Transverse colon (tissue), 4 donors: Measurements from ENCODE around the gene PLXNC1. TPM values are rescaled to one million over a fixed set of nuclear protein-coding genes. Genes with fewer than 3 reads are reported as not detected.

Experiments used
- DNase-seq: peaks from one replicate; pipeline ENCODE4 v3.0.0-alpha.2; 2019
- H3K27ac ChIP-seq, 4 donors: fragments of 200-600 bp; sonication (generic); 2 replicates each; pipeline ENCODE4 v1.5.1; 2016 to 2018; ENCODE audit warnings: inconsistent platforms in 4 of 4
- H3K27me3 ChIP-seq: fragments of 200-600 bp; sonication (generic); 2 replicates; pipeline ENCODE4 v1.5.1; 2017; ENCODE audit warnings: inconsistent platforms
- H3K36me3 ChIP-seq, 4 donors: fragments of 200-600 bp; sonication (generic); 2 replicates each; pipeline ENCODE4 v1.5.1; 2017 to 2019; ENCODE audit warnings: inconsistent platforms in 4 of 4
- H3K4me1 ChIP-seq, 4 donors: fragments of 200-600 bp; sonication (generic); 2 replicates each; pipeline ENCODE4 v1.5.1; 2017 to 2020; ENCODE audit warnings: inconsistent platforms in 4 of 4
- H3K4me3 ChIP-seq, 4 donors: fragments of 200-600 bp; sonication (generic); 1 replicate in 1 of 4; 2 replicates in 3 of 4; pipeline versions ENCODE4 v1.5.1 to v1.6.1; 2017 to 2019; ENCODE audit warnings: inconsistent platforms in 4 of 4
- H3K9me3 ChIP-seq, 2 donors: fragments of 200-600 bp; sonication (generic); 2 replicates each; pipeline ENCODE4 v1.5.1; 2017 to 2019; ENCODE audit warnings: inconsistent platforms in 2 of 2
- CTCF ChIP-seq, 5 experiments: fragments of 200-600 bp in 3 of 5; fragments of 450-650 bp in 2 of 5; sonication (generic) in 3 of 5; IDR thresholded peaks; 1 replicate in 2 of 5; 2 replicates in 3 of 5; pipeline ENCODE4 v1.5.1; 2016 to 2017; ENCODE audit warnings: antibody characterized with exemption in 5 of 5, inconsistent platforms in 3 of 5, mild to moderate bottlenecking in 2 of 5, moderate library complexity in 1 of 5
- EP300 ChIP-seq: sonication (generic); formaldehyde crosslinking; IDR thresholded peaks from one replicate; pipeline ENCODE4 v1.6.1; 2017; ENCODE audit warnings: antibody characterized with exemption, low read depth
- POLR2A ChIP-seq: fragments of 450-650 bp; IDR thresholded peaks from one replicate; pipeline ENCODE4 v1.6.1; 2016; ENCODE audit warnings: antibody characterized with exemption, mild to moderate bottlenecking, moderate library complexity
- POLR2AphosphoS5 ChIP-seq, 3 donors: sonication (generic); formaldehyde crosslinking; IDR thresholded peaks; one replicate each; pipeline ENCODE4 v1.6.1; 2016; ENCODE audit warnings: antibody characterized with exemption in 3 of 3
- WGBS, 2 donors: methylation state at CpG; one replicate each; pipeline ENCODE4 v1.1.5; 2018; ENCODE audit warnings: low coverage in 1 of 2; 5-methylcytosine and 5-hydroxymethylcytosine counted together
- in situ Hi-C, 4 donors: fragments of 200-750 bp; cut with MboI; loops; one replicate each; pipeline versions ENCODE4 v1.15.0 to v1.15.1; 2017; ENCODE audit warnings: low sequenced_read_pairs in 3 of 4, low pct_ligation_motif_present in 1 of 4, low pct_unique_long_range_greater_than_20kb in 1 of 4
- intact Hi-C: fragments of 100-400 bp; cut with DNase I; formaldehyde crosslinking; loops from one replicate; pipeline ENCODE4 v1.15.1; 2023; ENCODE audit warnings: low total_unique reads
- total RNA-seq, 4 donors: library from RNA; depleted of rRNA; stranded (reverse); fragments of >200 nt; gene quantifications; one replicate each; pipeline ENCODE4 v1.1.0, GENCODE V29; 2016

PLXNC1 gene
- total RNA-seq, 4 donors from 2014 or later: 3.3 to 12.7 (median 6.8) TPM

GRCh38 chr12:94180558-94181296 is 32.4 kb downstream of the PLXNC1 start:
- DNase-seq: no peak
- Histone ChIP-seq H3K4me1 (peaks cover 0 to 25% (median 14%) of the 10 kb centered on the region in 4 donors), H3K4me3 (no peak overlapping the region), H3K9me3 (peaks cover 6 to 7% of the 10 kb centered on the region in 2 donors), H3K27me3 (no peaks in the 10 kb centered on the region), H3K36me3 (no peaks in the 10 kb centered on the region), H3K27ac (no peak overlapping the region)
- 61% methylated on average over 3 to 6 of the region's 6 CpGs for WGBS, 2 donors
- TF ChIP-seq POLR2A (no peak), CTCF (IDR thresholded peaks at IDR 0.05) (no peak), POLR2AphosphoS5 (IDR thresholded peaks at IDR 0.05) (no peak), EP300 (no peak)
- intact Hi-C loops: no loop called here
- in situ Hi-C loops: no loop called here

GRCh38 chr12:94182986-94183707 is 34.8 kb downstream of the PLXNC1 start:
- Histone ChIP-seq H3K9me3 (peaks cover 3 to 4% of the 10 kb centered on the region in 2 donors), H3K4me3 (no peak overlapping the region), H3K36me3 (no peaks in the 10 kb centered on the region), H3K27ac (peak overlapping the region in 2 of 4 donors; percentile 58 to 78), H3K4me1 (peaks cover 0 to 25% (median 14%) of the 10 kb centered on the region in 4 donors), H3K27me3 (no peaks in the 10 kb centered on the region)
- 59 to 71% methylated on average over 4 to 5 of the region's 5 CpGs for WGBS, 2 donors
- intact Hi-C loops: no loop called here
- no peak for TF ChIP-seq POLR2A
- TF ChIP-seq POLR2AphosphoS5 (IDR thresholded peaks at IDR 0.05): no peak
- no peak for TF ChIP-seq CTCF (IDR thresholded peaks at IDR 0.05)
- no peak for TF ChIP-seq EP300
- DNase-seq: no peak
- in situ Hi-C loops: no loop called here

GRCh38 chr12:94183708-94184379 is 35.5 kb downstream of the PLXNC1 start:
- no peaks in the 10 kb centered on the region for H3K9me3 ChIP-seq
- H3K27ac ChIP-seq: peak overlapping the region in 2 of 4 donors; percentile 58 to 78
- no peaks in the 10 kb centered on the region for H3K36me3 ChIP-seq
- DNase-seq: no peak
- TF ChIP-seq POLR2AphosphoS5 (IDR thresholded peaks at IDR 0.05) (no peak), CTCF (IDR thresholded peaks at IDR 0.05) (no peak), POLR2A (no peak), EP300 (no peak)
- in situ Hi-C loops: no loop called here
- WGBS, 2 donors: 53 to 67% methylated on average over 9 of the region's 9 CpGs
- no peak overlapping the region for H3K4me3 ChIP-seq
- no peaks in the 10 kb centered on the region for H3K27me3 ChIP-seq
- H3K4me1 ChIP-seq: peaks cover 0 to 25% (median 14%) of the 10 kb centered on the region in 4 donors
- intact Hi-C loops: no loop called here
